CD4-positive, alpha-beta T cell (primary cell): ENCODE results near the gene CTIF. TPM values are rescaled to one million over a fixed set of nuclear protein-coding genes. Genes with fewer than 3 reads are reported as not detected.

Source experiments
- ATAC-seq: fragments of 200-7000 bp; cut with Tn5 transposase; one replicate; pipeline ENCODE4 v1.10.0; 2022; ENCODE audit warnings: mild to moderate bottlenecking; ENCODE audit not compliant: poor library complexity
- CTCF ChIA-PET: fragments of 350-600 bp; sonication (Branson Sonifier 250); formaldehyde crosslinking; loops from one replicate; lab custom pipeline; 2021; ENCODE audit warnings: antibody characterized with exemption, inconsistent platforms; lab: Charles Lee
- POLR2A ChIA-PET: fragments of 350-600 bp; sonication (Branson Sonifier 250); formaldehyde crosslinking; loops from one replicate; lab custom pipeline; 2021; ENCODE audit warnings: antibody characterized with exemption, inconsistent platforms; lab: Charles Lee
- DNase-seq, 14 experiments: peaks; one replicate each; pipeline ENCODE4 v3.0.0-alpha.2; 2013 to 2020; ENCODE audit warnings: mixed read lengths in 2 of 14
- H3K27ac ChIP-seq, 2 donors: one replicate each; pipeline versions ENCODE4 v1.5.1 to v1.7.0; 2013; ENCODE audit warnings: low read length in 2 of 2, low read depth in 1 of 2, mild to moderate bottlenecking in 1 of 2
- H3K27me3 ChIP-seq, 2 experiments: 1 replicate in 1 of 2; 2 replicates in 1 of 2; pipeline versions ENCODE4 v1.6.1 to v1.7.0; 2013; ENCODE audit warnings: low read length in 2 of 2, control low read depth in 1 of 2, mild to moderate bottlenecking in 1 of 2, moderate library complexity in 1 of 2; ENCODE audit not compliant: insufficient read depth in 2 of 2, control insufficient read depth in 1 of 2
- H3K36me3 ChIP-seq: one replicate; pipeline ENCODE4 v1.6.1; 2013; ENCODE audit warnings: low read length, control low read depth; ENCODE audit not compliant: insufficient read depth
- H3K4me1 ChIP-seq: one replicate; pipeline ENCODE4 v1.6.1; 2013; ENCODE audit warnings: low read length, control low read depth; ENCODE audit not compliant: insufficient read depth
- H3K4me3 ChIP-seq: one replicate; pipeline ENCODE4 v1.5.1; 2013; ENCODE audit warnings: mild to moderate bottlenecking, low read length, moderate library complexity
- H3K9me3 ChIP-seq, 2 experiments: 1 replicate in 1 of 2; 2 replicates in 1 of 2; pipeline versions ENCODE4 v1.6.1 to v1.7.0; 2013; ENCODE audit warnings: low read length in 2 of 2, mild to moderate bottlenecking in 2 of 2, control low read depth in 1 of 2, moderate library complexity in 1 of 2; ENCODE audit not compliant: control insufficient read depth in 1 of 2, insufficient read depth in 1 of 2
- H3K27ac Mint-ChIP-seq: one replicate; pipeline ENCODE4 v1.8.0; 2020; ENCODE audit warnings: mixed read lengths
- H3K27me3 Mint-ChIP-seq: one replicate; pipeline ENCODE4 v1.8.0; 2021; ENCODE audit warnings: mixed read lengths
- H3K36me3 Mint-ChIP-seq: one replicate; pipeline ENCODE4 v1.8.0; 2021; ENCODE audit warnings: low read depth, mixed read lengths
- H3K4me1 Mint-ChIP-seq: one replicate; pipeline ENCODE4 v1.8.0; 2021; ENCODE audit warnings: low read depth, mixed read lengths
- H3K4me3 Mint-ChIP-seq: one replicate; pipeline ENCODE4 v1.8.0; 2020; ENCODE audit warnings: mild to moderate bottlenecking, mixed read lengths
- H3K9me3 Mint-ChIP-seq: one replicate; pipeline ENCODE4 v1.8.0; 2020; ENCODE audit warnings: mixed read lengths
- intact Hi-C, 2 experiments: fragments of 100-400 bp; cut with DNase I in 1 of 2; cut with micrococcal nuclease in 1 of 2; formaldehyde crosslinking; loops; one replicate each; pipeline versions ENCODE4 v1.15.1 to v1.9.0; 2023 to 2025; cut with DNase I, micrococcal nuclease
- total RNA-seq, 174 experiments: library from RNA in 2 of 174; stranded (reverse) in 2 of 174; gene quantifications; one replicate each; pipeline ENCODE4 v1.2.3 and lab custom pipeline; 2021 to 2026
- TF ChIP-seq, protein P1 (sequence below): fragments of 200-600 bp; IDR thresholded peaks from one replicate; pipeline ENCODE4 v1.8.0; 2022; ENCODE audit warnings: antibody characterized with exemption, mild to moderate bottlenecking

Gene CTIF
- total RNA-seq, 2 experiments from 2014 or later = 1.1 to 2.9 TPM

DNA sequence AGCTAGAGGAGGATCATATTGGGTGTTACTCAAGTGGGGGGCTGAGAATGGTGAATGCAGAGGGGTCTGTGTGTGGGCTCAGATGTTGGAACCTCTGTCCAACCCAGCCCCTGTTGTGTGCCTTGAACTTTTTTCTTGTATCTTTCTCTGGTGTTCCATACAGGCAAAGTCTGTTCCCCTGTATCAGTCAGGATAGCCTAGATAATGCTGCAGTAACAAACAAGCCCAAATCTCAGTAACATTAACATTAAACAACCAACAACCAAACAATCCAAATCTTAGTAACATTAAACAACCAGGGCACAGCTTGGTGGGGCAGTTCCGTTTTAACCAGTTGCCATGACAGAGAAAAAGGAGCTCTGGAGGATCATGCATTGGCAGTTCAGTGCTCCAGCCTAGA is 103.7 kb downstream of the CTIF start:
- H3K9me3 ChIP-seq = no peaks in the 10 kb centered on the region
- Mint-ChIP-seq H3K9me3 (no peaks in the 10 kb centered on the region), H3K27me3 (peaks cover 6% of the 10 kb centered on the region), H3K27ac (no peak overlapping the region), H3K4me1 (no peaks in the 10 kb centered on the region), H3K36me3 (no peaks in the 10 kb centered on the region), H3K4me3 (no peak overlapping the region)
- DNase-seq (no peak), ATAC-seq (no peak)
- H3K36me3 ChIP-seq = no peaks in the 10 kb centered on the region
- H3K4me1 ChIP-seq = no peaks in the 10 kb centered on the region
- TF ChIP-seq, protein P1, sequence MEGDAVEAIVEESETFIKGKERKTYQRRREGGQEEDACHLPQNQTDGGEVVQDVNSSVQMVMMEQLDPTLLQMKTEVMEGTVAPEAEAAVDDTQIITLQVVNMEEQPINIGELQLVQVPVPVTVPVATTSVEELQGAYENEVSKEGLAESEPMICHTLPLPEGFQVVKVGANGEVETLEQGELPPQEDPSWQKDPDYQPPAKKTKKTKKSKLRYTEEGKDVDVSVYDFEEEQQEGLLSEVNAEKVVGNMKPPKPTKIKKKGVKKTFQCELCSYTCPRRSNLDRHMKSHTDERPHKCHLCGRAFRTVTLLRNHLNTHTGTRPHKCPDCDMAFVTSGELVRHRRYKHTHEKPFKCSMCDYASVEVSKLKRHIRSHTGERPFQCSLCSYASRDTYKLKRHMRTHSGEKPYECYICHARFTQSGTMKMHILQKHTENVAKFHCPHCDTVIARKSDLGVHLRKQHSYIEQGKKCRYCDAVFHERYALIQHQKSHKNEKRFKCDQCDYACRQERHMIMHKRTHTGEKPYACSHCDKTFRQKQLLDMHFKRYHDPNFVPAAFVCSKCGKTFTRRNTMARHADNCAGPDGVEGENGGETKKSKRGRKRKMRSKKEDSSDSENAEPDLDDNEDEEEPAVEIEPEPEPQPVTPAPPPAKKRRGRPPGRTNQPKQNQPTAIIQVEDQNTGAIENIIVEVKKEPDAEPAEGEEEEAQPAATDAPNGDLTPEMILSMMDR = no peak
- intact Hi-C loops = no loop called here
- POLR2A ChIA-PET = no interaction called here
- CTCF ChIA-PET = no interaction called here
- H3K4me3 ChIP-seq = no peak overlapping the region
- no peak overlapping the region for H3K27ac ChIP-seq
- no peaks in the 10 kb centered on the region for H3K27me3 ChIP-seq

DNA sequence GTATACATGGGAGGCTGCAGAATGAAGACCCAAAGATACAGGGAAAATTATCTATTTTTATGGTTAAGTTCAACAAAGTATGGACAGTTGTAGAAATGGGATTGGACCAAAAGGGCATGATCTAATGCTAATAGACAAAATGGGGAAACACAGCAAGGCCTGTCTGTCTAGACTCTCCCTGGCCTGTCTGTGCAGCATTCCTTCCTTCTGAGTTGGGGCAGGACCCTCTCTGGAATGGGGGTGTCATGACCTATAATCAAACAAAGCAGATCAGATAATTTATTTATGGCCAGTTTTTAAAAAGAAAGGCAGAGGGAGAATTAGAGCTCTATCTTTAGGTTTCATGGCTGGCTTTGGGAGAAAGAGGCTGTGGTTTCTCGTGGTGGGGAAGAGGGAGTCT is 104.4 kb downstream of the CTIF start:
- H3K4me3 Mint-ChIP-seq = no peak overlapping the region
- DNase-seq = no peak
- no peaks in the 10 kb centered on the region for H3K9me3 Mint-ChIP-seq
- no peaks in the 10 kb centered on the region for H3K9me3 ChIP-seq
- TF ChIP-seq, protein P1 = no peak
- ChIA-PET POLR2A (no interaction called here), CTCF (no interaction called here)
- ATAC-seq = no peak
- H3K27me3 ChIP-seq = no peaks in the 10 kb centered on the region
- H3K27ac ChIP-seq = no peak overlapping the region
- intact Hi-C loops = no loop called here
- H3K4me1 ChIP-seq = no peaks in the 10 kb centered on the region
- H3K36me3 ChIP-seq = no peaks in the 10 kb centered on the region
- H3K4me3 ChIP-seq = no peak overlapping the region
- peaks cover 6% of the 10 kb centered on the region for H3K27me3 Mint-ChIP-seq
- H3K4me1 Mint-ChIP-seq = no peaks in the 10 kb centered on the region
- H3K36me3 Mint-ChIP-seq = no peaks in the 10 kb centered on the region
- H3K27ac Mint-ChIP-seq = no peak overlapping the region

DNA sequence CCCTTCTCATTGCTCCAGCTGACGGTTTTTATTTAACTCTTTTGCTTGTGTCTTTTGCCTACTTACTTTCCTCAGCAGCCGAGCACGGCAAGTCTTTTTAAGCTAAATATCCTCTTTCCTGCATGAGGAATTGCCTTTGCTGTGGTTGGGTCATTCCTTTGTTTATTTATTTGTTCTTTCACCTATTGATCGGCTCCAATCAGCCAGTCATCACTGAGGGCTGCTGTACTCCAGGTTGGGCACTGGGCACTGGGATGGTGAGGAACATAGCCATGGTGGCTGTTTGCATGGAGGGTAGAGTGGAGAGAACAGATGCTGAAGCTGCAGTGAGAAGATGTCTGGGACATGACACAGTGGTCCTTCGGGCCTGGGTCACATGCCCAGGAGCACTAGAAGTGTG is 105.2 kb downstream of the CTIF start:
- ATAC-seq (no peak), DNase-seq (no peak)
- ChIA-PET POLR2A (no interaction called here), CTCF (no interaction called here)
- Mint-ChIP-seq H3K27me3 (peaks cover 6% of the 10 kb centered on the region), H3K4me3 (no peak overlapping the region), H3K27ac (no peak overlapping the region), H3K4me1 (no peaks in the 10 kb centered on the region), H3K36me3 (no peaks in the 10 kb centered on the region), H3K9me3 (no peaks in the 10 kb centered on the region)
- Histone ChIP-seq H3K36me3 (no peaks in the 10 kb centered on the region), H3K4me3 (no peak overlapping the region), H3K4me1 (no peaks in the 10 kb centered on the region), H3K27me3 (no peaks in the 10 kb centered on the region), H3K27ac (no peak overlapping the region), H3K9me3 (no peaks in the 10 kb centered on the region)
- intact Hi-C loops = no loop called here
- TF ChIP-seq, protein P1 = no peak
